ENCODE results near the gene SPTY2D1.

DNA sequence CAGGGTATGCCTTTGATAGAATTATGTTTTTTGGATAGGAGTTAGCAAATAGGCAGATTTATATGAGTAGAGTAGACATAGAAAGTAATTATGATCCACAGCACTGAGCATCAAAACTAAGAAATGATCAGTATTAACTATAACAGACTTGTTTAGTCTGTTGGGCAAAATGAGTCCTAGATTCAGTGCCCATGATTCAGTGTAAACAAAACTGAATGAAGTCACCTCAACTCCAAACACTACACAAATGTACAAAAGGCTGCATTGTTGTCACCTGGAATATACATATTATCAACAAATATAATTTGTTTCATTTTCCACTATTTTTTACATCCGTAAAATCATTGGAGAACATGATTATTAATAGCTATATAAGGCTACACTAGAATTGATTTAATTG is 52.3 kb downstream of the SPTY2D1 start:
- TF ChIP-seq, protein P1, sequence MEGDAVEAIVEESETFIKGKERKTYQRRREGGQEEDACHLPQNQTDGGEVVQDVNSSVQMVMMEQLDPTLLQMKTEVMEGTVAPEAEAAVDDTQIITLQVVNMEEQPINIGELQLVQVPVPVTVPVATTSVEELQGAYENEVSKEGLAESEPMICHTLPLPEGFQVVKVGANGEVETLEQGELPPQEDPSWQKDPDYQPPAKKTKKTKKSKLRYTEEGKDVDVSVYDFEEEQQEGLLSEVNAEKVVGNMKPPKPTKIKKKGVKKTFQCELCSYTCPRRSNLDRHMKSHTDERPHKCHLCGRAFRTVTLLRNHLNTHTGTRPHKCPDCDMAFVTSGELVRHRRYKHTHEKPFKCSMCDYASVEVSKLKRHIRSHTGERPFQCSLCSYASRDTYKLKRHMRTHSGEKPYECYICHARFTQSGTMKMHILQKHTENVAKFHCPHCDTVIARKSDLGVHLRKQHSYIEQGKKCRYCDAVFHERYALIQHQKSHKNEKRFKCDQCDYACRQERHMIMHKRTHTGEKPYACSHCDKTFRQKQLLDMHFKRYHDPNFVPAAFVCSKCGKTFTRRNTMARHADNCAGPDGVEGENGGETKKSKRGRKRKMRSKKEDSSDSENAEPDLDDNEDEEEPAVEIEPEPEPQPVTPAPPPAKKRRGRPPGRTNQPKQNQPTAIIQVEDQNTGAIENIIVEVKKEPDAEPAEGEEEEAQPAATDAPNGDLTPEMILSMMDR (conservative IDR thresholded peaks at IDR 0.05; ENCODE audit: low read depth, low read length): no peak
- no peak for TF ChIP-seq EZH2 (IDR thresholded peaks at IDR 0.05; ENCODE audit: low read length, unreplicated experiment)

Data from PC-3 (cell line).